GM10248 (cell line): ENCODE measurements around the gene ABAT.

Experiments
- CTCF ChIA-PET: fragments of 300-600 bp; sonication (Branson Sonifier 250); formaldehyde crosslinking; extraction: SDS; loops from one replicate; lab custom pipeline; 2021; ENCODE audit warnings: antibody characterized with exemption; lab: Yijun Ruan, JAX
- POLR2A ChIA-PET: fragments of 350-650 bp; sonication (Branson Sonifier 250); formaldehyde crosslinking; extraction: SDS; loops from one replicate; lab custom pipeline; 2020; ENCODE audit warnings: antibody characterized with exemption; lab: Yijun Ruan, JAX
- DNase-seq: peaks from one replicate; pipeline ENCODE4 v3.0.0; 2012; ENCODE audit errors: extremely low spot score
- TF ChIP-seq, protein P1 (sequence below): IDR thresholded peaks from 2 replicates; pipeline ENCODE4 v1.5.1; 2012; ENCODE audit warnings: mild to moderate bottlenecking, low read depth; ENCODE audit errors: extremely low read depth, missing control alignments, control extremely low read depth

Gene ABAT

DNA sequence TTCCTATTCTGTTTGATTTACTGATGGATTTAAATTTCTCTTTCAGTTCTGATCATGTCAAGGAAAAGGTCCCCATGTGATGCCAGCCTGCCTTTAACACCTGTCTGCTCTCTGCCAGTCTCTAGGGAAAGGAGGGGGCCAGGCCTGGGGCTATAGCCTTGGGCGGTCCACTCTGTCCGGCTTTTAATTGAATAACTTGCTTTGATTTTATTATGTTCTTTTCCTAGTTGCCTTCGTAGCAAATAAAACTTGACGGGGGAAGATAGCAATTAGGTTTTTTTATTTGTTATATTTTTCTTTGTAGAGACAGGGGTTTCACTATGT is 47.6 kb downstream of the ABAT start:
- ChIA-PET CTCF (interaction anchor here (1.1 kb wide), 1 partner anchor 12 kb away, joined by 4 read pairs; no protein-coding TSS in a partner anchor), POLR2A (no interaction called here)
- DNase-seq = no peak
- TF ChIP-seq, protein P1, sequence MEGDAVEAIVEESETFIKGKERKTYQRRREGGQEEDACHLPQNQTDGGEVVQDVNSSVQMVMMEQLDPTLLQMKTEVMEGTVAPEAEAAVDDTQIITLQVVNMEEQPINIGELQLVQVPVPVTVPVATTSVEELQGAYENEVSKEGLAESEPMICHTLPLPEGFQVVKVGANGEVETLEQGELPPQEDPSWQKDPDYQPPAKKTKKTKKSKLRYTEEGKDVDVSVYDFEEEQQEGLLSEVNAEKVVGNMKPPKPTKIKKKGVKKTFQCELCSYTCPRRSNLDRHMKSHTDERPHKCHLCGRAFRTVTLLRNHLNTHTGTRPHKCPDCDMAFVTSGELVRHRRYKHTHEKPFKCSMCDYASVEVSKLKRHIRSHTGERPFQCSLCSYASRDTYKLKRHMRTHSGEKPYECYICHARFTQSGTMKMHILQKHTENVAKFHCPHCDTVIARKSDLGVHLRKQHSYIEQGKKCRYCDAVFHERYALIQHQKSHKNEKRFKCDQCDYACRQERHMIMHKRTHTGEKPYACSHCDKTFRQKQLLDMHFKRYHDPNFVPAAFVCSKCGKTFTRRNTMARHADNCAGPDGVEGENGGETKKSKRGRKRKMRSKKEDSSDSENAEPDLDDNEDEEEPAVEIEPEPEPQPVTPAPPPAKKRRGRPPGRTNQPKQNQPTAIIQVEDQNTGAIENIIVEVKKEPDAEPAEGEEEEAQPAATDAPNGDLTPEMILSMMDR = no peak

DNA sequence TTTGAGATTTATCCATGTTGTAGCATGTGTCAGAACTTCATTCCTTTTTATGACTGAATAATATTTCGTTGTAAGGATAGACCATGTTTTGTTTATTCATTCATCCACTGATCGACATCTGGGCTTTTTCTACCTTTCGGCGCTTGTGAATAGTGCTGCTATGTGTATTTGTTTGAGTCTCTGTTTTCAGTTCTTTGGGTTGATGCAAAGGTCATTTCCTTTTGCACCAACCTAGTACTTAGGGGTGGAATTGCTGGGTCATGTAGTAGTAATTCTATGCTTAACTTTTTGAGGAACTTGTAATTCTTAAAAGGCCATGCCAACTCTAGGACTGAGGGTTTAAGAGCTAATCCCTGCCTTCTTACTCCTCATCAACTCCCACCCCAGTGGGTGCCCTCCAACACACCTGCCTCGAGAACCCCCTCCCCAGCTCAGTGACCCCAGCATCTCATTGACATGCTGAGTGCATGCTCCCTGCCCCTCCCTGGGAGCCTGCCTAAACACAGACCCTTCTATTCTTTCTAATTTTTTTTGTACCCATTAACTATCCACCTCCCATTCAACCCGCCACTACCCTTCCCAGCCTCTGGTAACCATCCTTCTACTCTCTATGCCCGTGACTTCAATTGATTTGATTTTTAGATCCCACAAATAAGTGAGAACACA is 51.2 kb downstream of the ABAT start:
- no peak for DNase-seq
- ChIA-PET CTCF (no interaction called here), POLR2A (no interaction called here)
- TF ChIP-seq, protein P1 = no peak

DNA sequence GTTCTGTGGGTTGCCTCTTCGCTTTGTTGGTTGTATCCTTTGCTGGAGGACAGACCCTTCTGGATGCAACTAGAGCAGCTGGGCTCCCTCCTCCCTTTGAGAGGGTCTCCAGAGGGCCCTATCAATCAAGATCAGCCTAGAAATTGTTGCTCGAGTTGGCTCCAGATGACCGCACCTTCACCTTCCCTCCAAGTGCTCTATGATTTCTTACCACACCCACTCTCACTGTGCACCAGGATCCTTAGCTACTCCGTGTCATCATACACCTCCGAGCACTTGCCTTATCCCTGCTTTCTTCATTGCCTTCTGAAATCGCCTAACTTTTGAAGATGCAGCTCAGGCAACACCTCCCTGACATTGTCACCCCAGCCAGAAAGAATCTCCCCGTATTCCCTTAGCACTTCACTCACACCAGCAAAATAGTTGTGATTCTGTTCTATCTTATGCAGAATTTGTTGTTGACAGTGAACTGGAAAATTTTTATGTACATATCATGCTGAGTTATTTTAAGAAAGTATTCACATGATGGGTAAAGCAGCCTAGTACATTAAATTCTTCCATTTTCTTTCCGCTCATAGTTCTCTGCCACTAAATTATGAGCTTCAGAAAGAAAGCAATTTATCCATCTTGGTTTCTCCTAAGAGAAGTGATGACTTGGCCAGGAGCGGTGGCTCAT is 52.9 kb downstream of the ABAT start:
- TF ChIP-seq, protein P1 = no peak
- ChIA-PET POLR2A (no interaction called here), CTCF (no interaction called here)
- no peak for DNase-seq

DNA sequence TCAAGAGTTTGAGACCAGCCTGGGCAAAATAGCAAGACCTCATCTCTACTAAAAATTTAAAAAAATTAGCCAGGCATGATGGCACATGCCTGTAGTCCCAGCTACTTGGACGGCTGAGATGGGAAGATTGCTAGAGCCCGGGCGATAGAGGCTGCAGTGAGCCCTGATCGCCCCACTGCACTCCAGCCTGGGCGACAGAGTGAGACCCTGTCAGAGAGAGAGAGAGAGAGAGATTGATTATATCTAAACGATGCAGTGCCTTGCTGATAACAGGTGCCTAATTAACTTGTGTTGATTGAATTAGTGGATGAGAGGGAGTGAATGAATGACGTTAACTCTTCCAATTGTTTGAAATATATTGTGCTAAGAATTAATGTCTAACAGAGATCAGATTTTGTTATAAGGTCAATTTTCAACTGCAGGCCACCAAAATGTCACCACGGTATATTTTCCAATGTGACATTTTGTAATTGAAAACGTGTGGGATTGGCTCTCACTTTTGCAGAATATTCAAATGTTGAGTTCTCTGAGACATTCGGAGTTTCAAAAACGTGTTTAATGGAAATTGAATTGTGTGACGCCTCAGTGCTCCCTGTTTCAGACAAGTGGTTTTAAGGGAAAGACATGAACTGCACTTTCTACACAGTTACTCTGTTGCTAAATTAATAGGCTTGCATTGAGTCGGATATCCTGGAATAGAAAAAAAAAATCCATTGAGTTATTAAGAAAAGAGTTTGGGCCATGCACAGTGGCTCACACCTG is 53.6 kb downstream of the ABAT start:
- DNase-seq = no peak
- POLR2A ChIA-PET = no interaction called here
- TF ChIP-seq, protein P1 = no peak
- CTCF ChIA-PET = no interaction called here

DNA sequence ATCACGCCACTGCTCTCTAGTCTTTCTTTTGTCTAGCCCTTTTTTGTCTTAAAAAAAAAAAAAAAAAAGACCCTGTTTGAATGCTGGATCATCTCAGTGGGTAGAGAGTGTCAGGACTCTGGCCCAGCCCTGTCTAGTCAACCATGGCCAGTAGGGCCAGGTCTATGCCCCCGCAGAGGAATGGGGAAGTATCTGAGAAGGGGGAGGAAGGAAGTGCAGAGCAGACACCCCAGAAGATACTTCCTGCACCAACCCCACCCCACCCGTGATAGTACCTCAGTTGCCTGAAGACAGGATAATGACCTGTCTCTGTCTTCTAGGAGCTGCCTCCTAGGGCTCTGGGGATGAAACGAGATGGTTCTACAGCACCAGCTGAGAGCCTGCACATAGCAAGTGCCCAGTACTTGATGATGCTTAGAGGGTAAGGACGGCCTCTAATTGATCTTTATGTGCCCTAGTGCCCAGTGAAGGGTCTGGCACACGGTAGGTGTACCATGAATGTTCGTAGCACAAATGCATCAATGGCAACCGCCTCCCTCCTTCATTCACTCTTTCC is 55.4 kb downstream of the ABAT start:
- no peak for DNase-seq
- TF ChIP-seq, protein P1 = no peak
- CTCF ChIA-PET = no interaction called here
- POLR2A ChIA-PET = no interaction called here

DNA sequence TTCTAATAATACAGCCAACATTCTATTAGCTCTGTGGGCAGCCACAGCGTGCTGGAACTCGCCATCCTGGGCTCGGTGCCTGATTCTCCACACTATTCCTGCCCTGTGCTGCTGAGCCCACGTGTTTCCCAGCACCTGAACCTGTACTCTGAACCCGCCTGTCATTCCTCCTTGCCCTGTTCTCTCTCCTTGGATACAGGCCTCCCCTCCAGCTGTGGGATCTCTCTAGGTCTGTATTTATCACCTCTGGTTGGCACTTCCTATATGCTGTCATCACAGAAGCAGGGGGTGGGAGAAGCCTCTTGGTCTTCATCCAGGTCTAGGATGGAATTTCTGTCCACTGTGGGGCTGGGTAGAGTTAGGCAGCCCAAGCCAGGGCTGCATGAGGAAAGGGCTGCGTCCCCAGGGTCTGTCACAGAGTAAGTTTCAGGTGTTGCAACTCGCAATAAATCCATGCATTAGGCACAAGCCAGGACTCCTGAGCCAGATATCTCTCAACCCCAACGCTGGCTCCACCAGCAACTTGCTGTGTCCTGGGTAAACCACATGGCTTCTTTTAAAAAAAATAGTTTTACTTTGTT is 56.0 kb downstream of the ABAT start:
- ChIA-PET POLR2A (no interaction called here), CTCF (no interaction called here)
- DNase-seq = no peak
- TF ChIP-seq, protein P1 = no peak
